Ascending aorta (tissue), 2 donors: ENCODE results near the gene TRPT1. TPM values are rescaled to one million over a fixed set of nuclear protein-coding genes. Genes with fewer than 3 reads are reported as not detected.

ENCODE experiments used
- DNase-seq, 2 donors: peaks; one replicate each; pipeline ENCODE4 v3.0.0-alpha.2; 2019; ENCODE audit warnings: low spot score in 2 of 2
- H3K27ac ChIP-seq, 2 donors: fragments of 200-600 bp; sonication (generic); one replicate each; pipeline ENCODE4 v1.5.1; 2016 to 2017; ENCODE audit warnings: mild to moderate bottlenecking in 1 of 2
- H3K27me3 ChIP-seq: fragments of 200-600 bp; sonication (generic); one replicate; pipeline ENCODE4 v1.5.1; 2017
- H3K36me3 ChIP-seq, 2 donors: fragments of 200-600 bp; sonication (generic); one replicate each; pipeline ENCODE4 v1.5.1; 2016
- H3K4me1 ChIP-seq, 2 donors: fragments of 200-600 bp; sonication (generic); one replicate each; pipeline ENCODE4 v1.5.1; 2016 to 2017; ENCODE audit warnings: mild to moderate bottlenecking in 1 of 2
- H3K4me3 ChIP-seq, 2 donors: fragments of 200-600 bp; sonication (generic); one replicate each; pipeline ENCODE4 v1.5.1; 2016 to 2017; ENCODE audit warnings: mild to moderate bottlenecking in 1 of 2
- H3K9me3 ChIP-seq, 2 donors: fragments of 200-600 bp; sonication (generic); one replicate each; pipeline ENCODE4 v1.5.1; 2016
- intact Hi-C: fragments of 100-400 bp; cut with DNase I; formaldehyde crosslinking; loops from one replicate; pipeline ENCODE4 v1.15.1; 2023
- total RNA-seq: library from RNA; depleted of rRNA; stranded (reverse); fragments of >200 nt; gene quantifications from one replicate; pipeline ENCODE4 v1.1.0, GENCODE V29; 2016
- TF ChIP-seq, protein P1 (sequence below), 3 experiments: fragments of 200-600 bp in 2 of 3; fragments of 450-650 bp in 1 of 3; sonication (generic) in 2 of 3; IDR thresholded peaks; one replicate each; pipeline ENCODE4 v1.5.1; 2016 to 2019; ENCODE audit warnings: antibody characterized with exemption in 3 of 3, mild to moderate bottlenecking in 1 of 3, moderate library complexity in 1 of 3

Gene TRPT1
- total RNA-seq, 1 donor from 2014 or later = 224 TPM

DNA sequence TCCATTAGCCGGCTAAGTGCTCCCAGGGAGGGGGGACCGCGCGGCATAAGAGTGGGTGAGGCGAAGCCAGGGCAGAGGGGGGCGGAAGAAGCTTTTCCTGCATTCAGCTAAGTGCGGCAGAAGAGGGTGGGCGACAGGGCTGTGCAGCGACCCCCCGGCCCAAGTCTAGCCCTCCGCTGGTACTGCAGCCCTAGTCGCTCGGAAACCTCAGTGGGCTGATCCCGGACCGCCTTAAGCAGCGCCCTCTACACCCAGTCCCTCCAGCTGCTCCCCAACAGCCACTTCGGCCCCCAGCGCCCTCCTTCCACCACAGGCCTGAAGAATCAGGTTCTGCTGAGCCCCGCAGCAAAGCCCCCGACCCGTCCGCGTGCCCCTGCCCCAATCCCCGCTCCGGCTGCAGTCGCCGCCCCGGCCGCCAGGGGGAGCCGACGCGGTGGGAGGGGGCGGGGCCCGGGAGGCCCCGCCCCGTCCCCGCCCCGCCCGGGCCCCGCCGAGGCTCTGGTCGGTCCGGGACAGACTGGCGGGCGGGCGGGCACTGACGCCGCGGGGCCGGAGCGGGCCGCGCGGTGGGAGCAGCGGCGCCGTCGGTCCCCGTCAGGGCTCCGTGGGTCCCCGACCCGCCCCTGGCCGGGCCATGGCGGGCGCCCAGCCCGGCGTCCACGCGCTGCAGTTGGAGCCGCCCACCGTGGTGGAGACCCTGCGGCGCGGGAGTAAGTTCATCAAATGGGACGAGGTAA is 25.2 kb upstream of the TRPT1 start, which contains the start of gene PLCB3:
TSS of gene PLCB3 (plus strand) at position 515 of the 737 bp plus-strand sequence. CDS start at position 635, 120 bp downstream.
- peaks cover 17 to 19% of the 10 kb centered on the region in 2 donors for H3K36me3 ChIP-seq
- H3K4me3 ChIP-seq = peak within 1 kb of the TSS; percentile 74 to 86
- H3K27ac ChIP-seq = peak within 1 kb of the TSS; percentile 53 to 68
- no peaks in the 10 kb centered on the region for H3K9me3 ChIP-seq
- H3K27me3 ChIP-seq = no peaks in the 10 kb centered on the region
- intact Hi-C loops = loop anchor here (1.0 kb wide), 2 partner anchors 18 to 53 kb away; no protein-coding TSS in a partner anchor
- TF ChIP-seq, protein P1, sequence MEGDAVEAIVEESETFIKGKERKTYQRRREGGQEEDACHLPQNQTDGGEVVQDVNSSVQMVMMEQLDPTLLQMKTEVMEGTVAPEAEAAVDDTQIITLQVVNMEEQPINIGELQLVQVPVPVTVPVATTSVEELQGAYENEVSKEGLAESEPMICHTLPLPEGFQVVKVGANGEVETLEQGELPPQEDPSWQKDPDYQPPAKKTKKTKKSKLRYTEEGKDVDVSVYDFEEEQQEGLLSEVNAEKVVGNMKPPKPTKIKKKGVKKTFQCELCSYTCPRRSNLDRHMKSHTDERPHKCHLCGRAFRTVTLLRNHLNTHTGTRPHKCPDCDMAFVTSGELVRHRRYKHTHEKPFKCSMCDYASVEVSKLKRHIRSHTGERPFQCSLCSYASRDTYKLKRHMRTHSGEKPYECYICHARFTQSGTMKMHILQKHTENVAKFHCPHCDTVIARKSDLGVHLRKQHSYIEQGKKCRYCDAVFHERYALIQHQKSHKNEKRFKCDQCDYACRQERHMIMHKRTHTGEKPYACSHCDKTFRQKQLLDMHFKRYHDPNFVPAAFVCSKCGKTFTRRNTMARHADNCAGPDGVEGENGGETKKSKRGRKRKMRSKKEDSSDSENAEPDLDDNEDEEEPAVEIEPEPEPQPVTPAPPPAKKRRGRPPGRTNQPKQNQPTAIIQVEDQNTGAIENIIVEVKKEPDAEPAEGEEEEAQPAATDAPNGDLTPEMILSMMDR (IDR thresholded peaks at IDR 0.05) = peak; percentile 67 to 82 (median 73)
- H3K4me1 ChIP-seq = peaks cover 15 to 29% of the 10 kb centered on the region in 2 donors
- DNase-seq = no peak

DNA sequence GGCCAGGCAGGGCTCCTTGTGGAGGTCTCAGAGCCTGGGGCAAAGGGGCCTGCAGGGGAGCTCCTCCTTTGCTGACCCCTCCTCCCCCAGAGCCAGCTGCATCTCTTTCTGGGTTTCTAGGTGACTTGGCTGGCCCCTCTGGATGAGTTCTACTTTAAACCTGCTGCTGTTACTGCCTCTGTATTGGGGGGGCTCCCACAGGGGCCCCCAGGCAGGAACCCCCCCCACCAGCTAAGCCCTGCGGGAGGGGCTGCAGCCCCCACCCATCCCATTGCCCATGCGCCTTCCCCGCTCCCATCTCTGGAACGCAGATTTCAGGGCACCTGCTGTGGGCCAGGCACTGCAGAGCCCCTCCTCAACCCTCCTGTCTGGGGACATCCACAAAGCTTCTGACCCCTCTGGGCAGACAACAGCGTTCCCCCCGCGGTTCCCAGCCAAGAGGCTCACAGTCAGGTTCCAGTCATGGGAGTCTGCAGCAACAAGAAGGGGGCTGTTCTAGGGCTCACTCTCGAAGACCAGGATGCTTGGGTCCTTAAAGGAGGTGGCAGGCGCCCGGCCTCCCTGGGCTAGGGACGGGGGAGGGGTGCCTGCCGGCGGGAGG is 24.5 kb upstream of the TRPT1 start:
- Histone ChIP-seq H3K27me3 (no peaks in the 10 kb centered on the region), H3K4me1 (peaks cover 19 to 29% of the 10 kb centered on the region in 2 donors), H3K4me3 (peak overlapping the region; percentile 74 to 86), H3K27ac (peak overlapping the region in 1 of 2 donors; percentile 20), H3K9me3 (no peaks in the 10 kb centered on the region), H3K36me3 (peaks cover 12 to 13% of the 10 kb centered on the region in 2 donors)
- intact Hi-C loops = loop anchor here (1.0 kb wide), 2 partner anchors 19 to 54 kb away; no protein-coding TSS in a partner anchor
- TF ChIP-seq, protein P1 (IDR thresholded peaks at IDR 0.05) = no peak
- no peak for DNase-seq

DNA sequence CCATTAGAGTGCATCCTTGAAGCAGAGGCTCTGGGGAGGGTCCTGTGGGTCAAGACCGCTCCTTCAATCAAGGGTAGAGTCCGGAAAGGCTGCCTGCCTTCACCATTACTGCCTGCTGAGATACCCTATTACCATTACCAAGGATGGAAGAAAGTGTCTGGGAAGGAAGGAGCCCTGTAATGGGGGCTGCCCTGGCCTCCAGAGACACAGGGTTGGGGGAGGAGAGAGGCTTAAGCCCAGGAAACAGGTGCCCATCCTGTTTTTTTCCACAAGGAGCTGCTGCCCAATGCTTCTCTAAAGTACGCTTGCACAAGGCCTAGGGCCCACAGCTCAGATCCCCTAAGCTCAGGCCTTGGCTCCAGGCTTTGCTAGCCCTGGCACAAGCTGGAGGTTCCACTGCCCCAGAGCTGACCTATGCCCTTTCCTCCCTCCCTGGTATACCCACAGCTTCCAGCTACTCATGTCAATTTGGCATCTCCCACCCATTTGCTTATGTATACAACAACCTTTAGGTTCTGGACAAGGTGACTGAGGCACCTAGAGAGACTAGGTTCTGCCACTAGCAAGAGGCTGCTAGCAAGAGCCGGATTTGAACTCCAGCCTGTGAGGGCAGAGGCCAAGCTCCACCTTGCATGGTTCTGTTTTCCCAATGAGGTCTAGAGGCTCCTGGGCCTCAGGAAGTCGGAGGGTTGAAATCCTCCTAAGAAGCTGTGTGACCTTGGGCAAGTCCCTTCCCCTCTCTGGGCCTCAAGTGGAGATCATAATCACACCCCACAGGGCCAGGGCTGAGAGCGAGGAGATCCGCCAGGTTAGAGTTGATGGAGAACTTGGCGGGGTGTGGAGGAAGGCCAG is 23.8 kb upstream of the TRPT1 start:
- Histone ChIP-seq H3K4me1 (peaks cover 22 to 32% of the 10 kb centered on the region in 2 donors), H3K36me3 (peaks cover 5 to 6% of the 10 kb centered on the region in 2 donors), H3K27me3 (no peaks in the 10 kb centered on the region), H3K27ac (no peak overlapping the region), H3K4me3 (no peak overlapping the region), H3K9me3 (no peaks in the 10 kb centered on the region)
- DNase-seq = no peak
- TF ChIP-seq, protein P1 (IDR thresholded peaks at IDR 0.05) = no peak
- intact Hi-C loops = no loop called here

DNA sequence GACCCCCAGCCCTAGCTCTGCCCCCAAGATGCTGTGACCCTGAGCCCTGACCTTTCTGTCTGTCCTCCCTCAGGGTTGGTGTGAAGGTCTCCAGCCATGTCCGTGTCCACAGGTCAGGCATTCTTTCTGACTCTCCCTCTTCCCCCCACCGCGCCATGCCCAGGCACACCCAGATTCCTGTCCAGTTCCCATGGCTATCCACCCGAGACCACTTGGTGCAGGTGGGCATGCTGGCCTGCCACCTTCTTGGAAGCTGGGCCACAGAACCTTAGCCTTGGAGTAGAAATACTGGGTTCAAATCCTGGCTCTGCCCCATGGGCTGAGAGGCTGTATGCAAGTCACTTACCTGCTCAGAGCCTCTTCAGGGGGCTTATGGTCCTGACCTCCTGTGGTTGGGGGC is 23.1 kb upstream of the TRPT1 start:
- Histone ChIP-seq H3K4me1 (peaks cover 22 to 34% of the 10 kb centered on the region in 2 donors), H3K9me3 (no peaks in the 10 kb centered on the region), H3K4me3 (no peak overlapping the region), H3K27ac (no peak overlapping the region), H3K27me3 (no peaks in the 10 kb centered on the region), H3K36me3 (peaks cover 2 to 4% of the 10 kb centered on the region in 2 donors)
- intact Hi-C loops = no loop called here
- TF ChIP-seq, protein P1 (IDR thresholded peaks at IDR 0.05) = no peak
- no peak for DNase-seq

DNA sequence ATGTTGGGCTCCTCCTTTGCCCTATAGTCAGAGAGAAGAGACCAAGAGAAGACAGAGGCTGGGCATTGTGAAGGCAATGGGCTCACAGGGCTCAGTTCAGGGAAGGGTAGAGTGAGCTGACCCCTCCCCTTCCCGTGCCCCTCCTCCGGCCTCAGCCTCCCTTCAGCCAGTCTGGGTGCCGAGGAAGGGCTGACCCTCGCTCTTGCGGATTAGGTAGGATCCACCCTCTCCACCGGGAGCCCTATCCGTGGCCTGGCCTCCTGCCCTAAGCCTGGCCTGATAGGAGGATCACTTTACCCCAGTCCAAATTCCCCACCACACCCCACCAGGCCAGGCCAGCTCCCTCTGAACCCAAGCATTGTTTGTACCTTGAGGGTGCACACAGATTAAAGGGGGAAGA is 22.6 kb upstream of the TRPT1 start:
- intact Hi-C loops = no loop called here
- no peaks in the 10 kb centered on the region for H3K27me3 ChIP-seq

More for the DNA sequence above, 22.6 kb upstream of the TRPT1 start:
- no peak for DNase-seq
- H3K27ac ChIP-seq = no peak overlapping the region
- TF ChIP-seq, protein P1 (IDR thresholded peaks at IDR 0.05) = no peak
- H3K4me1 ChIP-seq = peaks cover 22 to 30% of the 10 kb centered on the region in 2 donors
- H3K9me3 ChIP-seq = no peaks in the 10 kb centered on the region
- H3K36me3 ChIP-seq = peaks cover 6 to 9% of the 10 kb centered on the region in 2 donors
- H3K4me3 ChIP-seq = no peak overlapping the region
